Chondrocyte (in vitro differentiated cells): ENCODE results near the gene AMBN. TPM values are rescaled to one million over a fixed set of nuclear protein-coding genes. Genes with fewer than 3 reads are reported as not detected.
"Not testable (repeated sequence)": the region's sequence is repeated elsewhere in the genome, so short reads cannot be mapped to it uniquely, and the experiment has no call there.

ENCODE experiments used
- DNase-seq: peaks from one replicate; pipeline ENCODE4 v3.0.0; 2021; ENCODE audit warnings: mixed read lengths, low spot score
- H3K27ac Mint-ChIP-seq: one replicate; pipeline ENCODE4 v1.8.0; 2021; ENCODE audit warnings: mild to moderate bottlenecking, moderate library complexity, mixed read lengths; ENCODE audit not compliant: unreplicated experiment
- H3K27me3 Mint-ChIP-seq: 2 replicates; pipeline ENCODE4 v1.8.0; 2021; ENCODE audit warnings: low read depth, mixed read lengths
- H3K36me3 Mint-ChIP-seq: 2 replicates; pipeline ENCODE4 v1.8.0; 2021; ENCODE audit warnings: low read depth, mixed read lengths
- H3K4me1 Mint-ChIP-seq: 2 replicates; pipeline ENCODE4 v1.8.0; 2021; ENCODE audit warnings: low read depth, mild to moderate bottlenecking, mixed read lengths
- H3K4me3 Mint-ChIP-seq: one replicate; pipeline ENCODE4 v1.8.0; 2021; ENCODE audit warnings: mild to moderate bottlenecking, moderate library complexity, mixed read lengths; ENCODE audit not compliant: unreplicated experiment
- H3K9me3 Mint-ChIP-seq: 2 replicates; pipeline ENCODE4 v1.8.0; 2021; ENCODE audit warnings: low read depth, mixed read lengths
- CTCF ChIP-seq: fragments of 200-600 bp; sonication (generic); IDR thresholded peaks from 2 replicates; pipeline ENCODE4 v1.5.0; 2021; ENCODE audit warnings: antibody characterized with exemption, mild to moderate bottlenecking, moderate library complexity
- total RNA-seq: library from RNA; stranded (reverse); gene quantifications from 3 replicates; pipeline ENCODE4 v1.2.1, GENCODE V29; 2021

AMBN gene
- total RNA-seq, 1 donor from 2014 or later, result not detected

- no peak overlapping the region for H3K4me3 Mint-ChIP-seq
- no peak for DNase-seq
- H3K36me3 Mint-ChIP-seq, result no peaks in the 10 kb centered on the region
- no peaks in the 10 kb centered on the region for H3K27me3 Mint-ChIP-seq
- H3K4me1 Mint-ChIP-seq, result peaks cover 4% of the 10 kb centered on the region
- no peak for TF ChIP-seq CTCF
- H3K27ac Mint-ChIP-seq, result no peak overlapping the region
- H3K9me3 Mint-ChIP-seq, result no peaks in the 10 kb centered on the region
Measured at GRCh38 chr4:70637239-70637913, 45.3 kb downstream of the AMBN start.

- DNase-seq, result no peak
- Mint-ChIP-seq H3K27ac (no peak overlapping the region), H3K9me3 (no peaks in the 10 kb centered on the region), H3K4me3 (no peak overlapping the region), H3K4me1 (peaks cover 3% of the 10 kb centered on the region), H3K27me3 (no peaks in the 10 kb centered on the region), H3K36me3 (no peaks in the 10 kb centered on the region)
- no peak for TF ChIP-seq CTCF
Measured at GRCh38 chr4:70640192-70640591, 48.1 kb downstream of the AMBN start.

DNA sequence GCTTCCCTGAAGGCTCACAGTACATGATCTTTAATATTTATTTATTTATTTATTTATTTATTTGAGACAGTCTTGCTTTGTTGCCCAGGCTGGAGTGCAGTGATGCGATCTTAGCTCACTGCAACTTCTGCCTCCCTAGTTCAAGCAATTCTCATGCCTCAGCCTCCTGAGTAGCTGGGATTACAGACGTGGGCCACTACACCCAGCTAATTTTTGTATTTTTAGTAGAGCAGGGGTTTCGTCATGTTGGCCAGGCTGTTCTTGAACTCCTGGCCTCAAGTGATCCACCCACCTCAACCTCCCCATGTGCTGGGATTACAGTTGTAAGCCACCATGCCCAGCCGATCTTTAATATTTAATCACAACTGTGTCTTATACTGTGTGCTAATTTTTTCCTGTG is 58.7 kb downstream of the AMBN start:
- H3K4me3 Mint-ChIP-seq, H3K9me3 Mint-ChIP-seq, H3K36me3 Mint-ChIP-seq, H3K27ac Mint-ChIP-seq, H3K4me1 Mint-ChIP-seq, DNase-seq: not testable (repeated sequence)
- H3K27me3 Mint-ChIP-seq, result peaks cover 11% of the 10 kb centered on the region

DNA sequence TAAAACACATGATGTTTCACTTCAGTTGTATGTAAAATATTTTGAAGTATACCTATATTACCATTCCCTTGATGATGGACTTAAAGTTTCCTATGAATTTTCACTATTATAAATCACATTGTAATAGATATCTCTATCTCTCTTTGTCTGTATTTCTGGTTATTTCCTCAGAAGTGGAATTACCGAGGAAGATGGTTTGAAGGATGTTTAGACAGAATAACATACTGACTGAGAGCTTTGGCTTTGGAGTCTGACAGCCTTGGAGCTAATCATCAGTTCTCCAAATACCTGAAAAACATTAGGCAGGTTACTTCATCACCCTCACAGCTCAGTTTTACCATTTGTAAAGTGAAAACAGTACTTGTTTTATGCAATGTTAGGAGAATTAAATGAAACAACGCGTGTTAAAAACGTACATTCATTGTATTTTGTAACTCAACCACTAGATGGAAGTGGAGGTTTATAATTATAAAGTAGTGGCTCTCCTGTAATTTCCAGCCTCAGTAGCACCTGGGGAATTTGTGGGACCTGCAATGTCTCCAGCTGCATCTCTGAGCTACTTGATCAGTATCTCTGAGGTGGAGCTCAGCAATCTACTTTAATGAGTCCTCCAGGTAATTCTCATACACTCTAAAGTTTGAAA is 59.9 kb downstream of the AMBN start:
- DNase-seq, result no peak
- no peaks in the 10 kb centered on the region for H3K36me3 Mint-ChIP-seq
- no peak overlapping the region for H3K27ac Mint-ChIP-seq
- peaks cover 12% of the 10 kb centered on the region for H3K27me3 Mint-ChIP-seq
- H3K4me1 Mint-ChIP-seq, result no peaks in the 10 kb centered on the region
- no peaks in the 10 kb centered on the region for H3K9me3 Mint-ChIP-seq
- H3K4me3 Mint-ChIP-seq, result no peak overlapping the region
- TF ChIP-seq CTCF, result peak; percentile 89

DNA sequence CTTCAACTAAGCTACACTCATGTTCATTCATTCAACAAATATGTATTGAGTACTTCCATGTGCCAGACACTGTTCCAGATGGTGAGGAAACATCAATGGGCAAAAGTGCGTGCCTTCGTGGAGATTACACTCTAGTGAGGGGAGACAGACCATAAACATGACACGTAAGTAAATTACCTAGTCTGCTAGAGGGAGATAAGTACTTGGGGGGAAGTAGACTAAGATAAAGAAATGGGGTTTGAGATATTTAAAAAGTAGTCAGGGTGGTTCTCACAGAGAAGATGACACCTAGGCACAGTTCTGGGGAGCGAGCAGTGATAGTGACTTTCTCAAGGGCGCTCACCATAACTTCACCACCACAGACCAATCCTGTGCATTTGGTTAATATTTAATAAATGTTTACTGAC is 62.6 kb downstream of the AMBN start:
- H3K4me1 Mint-ChIP-seq, result no peaks in the 10 kb centered on the region
- no peak overlapping the region for H3K4me3 Mint-ChIP-seq
- no peak overlapping the region for H3K27ac Mint-ChIP-seq
- H3K27me3 Mint-ChIP-seq, result peaks cover 27% of the 10 kb centered on the region
- H3K9me3 Mint-ChIP-seq, result no peaks in the 10 kb centered on the region
- DNase-seq, result no peak
- no peaks in the 10 kb centered on the region for H3K36me3 Mint-ChIP-seq
- no peak for TF ChIP-seq CTCF

Other genes with a start within 250 kb of the AMBN start
- not detected in 3 replicates for gene SMR3A, start 231.5 kb upstream of the AMBN start, total RNA-seq
- gene SMR3B, start 209.1 kb upstream of the AMBN start, total RNA-seq, result not detected in 3 replicates
- gene OPRPN, start 194.3 kb upstream of the AMBN start, total RNA-seq, result not detected in 3 replicates
- not detected in 3 replicates for gene MUC7, start 120.1 kb upstream of the AMBN start, total RNA-seq
- not detected in 3 replicates for gene AMTN, start 73.7 kb upstream of the AMBN start, total RNA-seq
- gene ENAM, start 36.5 kb downstream of the AMBN start, total RNA-seq, result not detected in 3 replicates
- not detected in 3 replicates for gene JCHAIN, start 74.3 kb downstream of the AMBN start, total RNA-seq
- 23.8 to 31.2 TPM (median 25.7 TPM) in 3 replicates for gene UTP3, start 96.3 kb downstream of the AMBN start, total RNA-seq
- gene RUFY3, start 129.7 kb downstream of the AMBN start, total RNA-seq, result 36.3 to 65.4 TPM (median 39.3 TPM) in 3 replicates
- 79.5 to 84.6 TPM (median 83.4 TPM) in 3 replicates for gene GRSF1, start 247.6 kb downstream of the AMBN start, total RNA-seq